HG03280 (cell line): ENCODE measurements around the gene ARHGAP26.

Experiments used
- ATAC-seq: cut with Tn5 transposase; IDR thresholded peaks from one replicate; pipeline ENCODE4 v1.9.1; 2021; ENCODE audit warnings: mild to moderate bottlenecking, moderate library complexity; ENCODE audit not compliant: unreplicated experiment

The ARHGAP26 gene

DNA sequence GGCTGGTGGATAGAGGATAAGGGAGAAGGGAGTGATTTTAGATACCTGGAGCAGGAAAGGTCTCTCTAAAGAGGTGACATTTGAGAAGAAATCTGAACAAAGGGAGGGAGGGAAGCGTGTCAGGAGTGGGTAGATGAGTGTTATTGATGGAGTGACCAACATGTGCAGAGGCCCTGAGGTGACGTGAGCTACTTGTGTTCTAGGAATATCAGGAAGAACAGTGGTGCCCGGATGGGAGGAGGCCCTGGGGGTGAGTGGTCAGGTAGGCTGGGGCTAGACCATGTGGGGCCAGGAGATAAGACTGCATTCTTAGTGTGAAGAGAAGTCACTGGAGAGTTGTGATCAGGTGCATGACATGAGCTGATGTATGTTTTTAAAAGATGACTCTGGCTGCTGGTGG, 256.2 kb downstream of the ARHGAP26 start:
- no peak for ATAC-seq

DNA sequence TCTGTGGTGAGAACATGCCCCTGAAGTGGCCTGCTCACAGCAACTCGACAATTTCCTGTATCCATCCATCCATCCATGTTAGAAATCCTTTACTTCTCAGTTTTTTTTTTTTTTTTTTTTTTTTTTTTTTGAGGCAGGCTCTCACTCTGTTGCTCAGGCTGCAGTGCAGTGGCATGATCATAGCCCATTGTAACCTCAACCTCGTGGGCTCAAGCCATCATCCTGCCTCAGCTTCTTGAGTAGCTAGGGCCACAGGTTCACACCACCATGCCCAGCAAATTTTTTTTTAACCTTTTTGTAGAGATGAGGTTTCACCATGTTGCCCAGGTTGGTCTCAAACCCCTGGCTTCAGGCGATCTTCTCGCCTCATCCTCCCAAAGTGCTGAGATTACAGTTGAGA, 259.1 kb downstream of the ARHGAP26 start:
- no peak for ATAC-seq

DNA sequence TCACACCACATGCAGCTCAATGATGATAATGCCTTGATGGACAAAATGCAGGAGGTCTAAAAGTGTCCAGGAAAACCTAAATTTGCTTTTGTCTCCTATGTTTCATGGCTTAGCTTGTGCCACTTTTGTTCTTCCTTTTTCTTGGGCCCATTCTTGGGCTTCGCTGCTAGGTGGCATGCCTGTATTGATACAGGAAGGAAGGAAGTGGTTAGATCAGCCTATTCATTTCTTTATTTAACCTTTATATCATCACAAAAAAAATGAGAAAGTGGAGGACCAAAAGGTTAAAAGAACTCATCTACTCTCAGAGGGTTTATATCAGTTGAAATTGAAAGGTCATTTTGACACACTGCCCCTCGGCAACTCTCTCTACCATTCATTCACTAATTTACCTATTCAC, 260.2 kb downstream of the ARHGAP26 start:
- ATAC-seq, result no peak

DNA sequence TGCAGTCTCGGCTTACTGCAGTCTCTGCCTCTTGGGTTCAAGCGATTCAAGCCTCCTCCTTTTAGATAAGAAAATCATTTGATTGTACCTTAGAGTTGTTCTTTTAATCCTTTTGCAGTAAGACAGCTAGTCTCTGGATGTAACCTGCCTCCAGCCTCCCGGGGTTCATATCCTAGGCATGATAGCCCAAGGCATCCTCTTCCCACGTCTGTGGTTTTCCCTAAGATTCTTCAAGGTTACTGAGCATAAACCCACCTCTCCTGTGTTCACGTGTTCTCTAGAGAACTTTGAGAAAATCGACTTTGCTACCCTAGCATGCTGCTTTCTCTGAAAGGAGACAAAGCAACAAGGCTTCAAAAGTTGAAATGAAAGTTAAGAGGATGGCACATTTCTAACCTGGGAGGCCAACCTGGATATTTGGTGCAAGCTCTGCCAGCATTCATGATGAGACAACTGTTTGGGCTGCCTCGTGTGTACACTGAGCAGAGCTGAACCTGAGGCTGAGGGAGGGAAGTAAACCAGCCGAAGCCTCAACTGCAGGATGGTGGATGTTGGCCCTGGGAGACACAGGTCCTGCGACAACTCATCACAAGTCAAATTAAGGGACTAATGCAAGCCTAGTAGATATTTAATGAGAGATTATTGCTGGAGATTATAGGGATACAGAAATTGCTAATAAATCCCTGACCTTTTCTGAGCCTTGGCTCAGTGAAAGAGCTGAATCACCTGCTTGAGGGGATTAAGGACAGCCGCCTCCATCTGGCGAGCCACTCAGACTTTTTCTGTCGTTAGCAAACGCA, 261.8 kb downstream of the ARHGAP26 start:
- ATAC-seq, result no peak

DNA sequence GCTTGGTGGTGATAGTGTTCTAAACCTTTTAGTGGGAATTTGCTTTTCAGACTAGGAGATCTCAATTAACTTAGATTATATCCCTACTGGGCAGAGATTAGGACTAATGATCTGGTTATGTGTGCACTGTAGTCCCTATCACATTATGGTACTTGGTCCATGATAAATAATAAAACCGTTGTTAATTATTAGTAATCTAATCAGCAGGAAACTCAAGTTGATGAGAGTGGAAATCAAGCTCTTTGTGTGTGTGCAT, 262.3 kb downstream of the ARHGAP26 start:
- no peak for ATAC-seq

DNA sequence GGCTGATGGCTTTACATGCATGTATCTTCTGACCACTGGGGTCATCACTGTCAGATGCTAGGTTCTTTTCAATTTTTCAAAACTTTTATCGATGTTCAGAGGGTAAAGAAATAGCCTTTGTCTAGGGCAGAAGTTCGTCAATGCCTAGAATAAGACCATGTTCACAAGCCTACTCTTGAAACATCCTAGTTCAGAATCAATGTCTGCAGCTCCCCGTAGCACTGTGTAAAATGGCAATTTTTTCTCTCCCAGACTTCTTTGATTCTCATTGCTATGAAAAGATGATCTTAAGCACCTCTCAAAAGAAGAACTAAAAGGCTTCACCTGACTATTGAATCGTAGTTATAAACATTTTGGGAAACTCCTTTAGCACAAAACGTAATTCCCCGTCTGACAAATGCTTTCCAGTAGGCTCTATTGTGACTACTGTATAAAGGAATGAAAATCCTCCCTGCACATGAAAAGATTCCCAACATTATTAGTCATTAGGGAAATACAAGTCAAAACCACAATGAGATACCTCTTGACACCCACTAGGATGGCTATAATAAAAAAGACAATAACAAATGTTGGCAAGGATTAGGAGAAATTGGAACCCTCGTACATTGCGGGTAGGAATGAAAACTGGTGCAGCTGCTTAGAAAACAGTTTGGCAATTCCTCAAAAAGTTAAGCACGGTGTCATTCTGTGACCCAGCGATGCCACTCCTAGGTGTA, 263.5 kb downstream of the ARHGAP26 start:
- no peak for ATAC-seq

DNA sequence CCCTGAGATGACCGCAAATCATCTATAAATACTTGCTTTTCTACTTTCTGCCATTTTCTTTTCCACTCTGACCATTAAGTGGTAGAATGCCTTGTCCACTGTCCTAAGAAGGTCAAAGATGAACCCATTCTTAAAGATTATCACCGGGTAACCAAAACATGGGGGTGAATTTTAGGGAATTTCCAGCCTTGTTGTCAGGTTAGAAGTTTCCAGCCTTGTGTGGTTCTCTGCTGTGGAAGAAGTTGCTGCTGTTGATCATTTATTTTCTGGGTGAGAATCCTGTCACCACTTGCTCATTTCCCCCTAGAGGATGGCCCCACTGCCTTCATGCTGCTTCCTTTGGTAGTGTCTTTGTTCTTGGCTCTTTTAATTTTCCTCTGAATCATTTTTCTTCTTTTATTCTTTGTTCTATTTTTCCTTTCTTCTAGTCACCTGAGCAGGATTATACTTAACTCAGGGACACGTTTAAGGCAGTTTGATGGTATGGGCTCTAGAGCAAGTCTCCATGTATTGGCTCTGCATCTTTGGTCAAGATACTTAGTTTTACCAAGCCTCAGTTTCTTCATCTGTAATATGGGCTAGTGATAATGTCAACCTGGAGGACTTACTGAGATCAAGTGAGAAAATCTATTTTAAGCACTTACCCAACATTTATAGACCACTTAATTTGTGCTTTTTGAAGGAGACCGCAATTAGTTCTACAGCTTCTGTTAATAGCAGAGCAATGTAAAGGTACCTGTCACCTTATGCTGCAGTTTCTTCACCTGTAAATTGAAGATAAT, 266.2 kb downstream of the ARHGAP26 start:
- no peak for ATAC-seq

DNA sequence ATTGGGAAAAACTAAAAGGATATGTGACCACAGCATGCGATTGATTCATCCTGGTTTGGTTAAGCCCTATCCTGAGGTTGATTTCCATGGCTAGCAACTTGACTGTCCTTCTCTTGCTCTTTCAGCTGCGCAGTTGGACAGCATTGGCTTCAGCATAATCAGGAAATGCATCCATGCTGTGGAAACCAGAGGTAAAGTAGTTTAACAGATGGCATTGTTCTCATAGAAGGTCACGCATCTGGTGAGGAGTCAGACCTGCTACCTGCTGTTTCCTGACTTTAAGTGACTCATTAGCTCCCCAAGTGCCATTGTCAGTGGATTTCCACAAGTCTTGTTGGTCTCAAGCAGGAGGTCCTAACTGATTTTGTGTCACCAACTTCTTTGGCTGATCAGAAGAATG, 266.9 kb downstream of the ARHGAP26 start:
- ATAC-seq, result no peak

DNA sequence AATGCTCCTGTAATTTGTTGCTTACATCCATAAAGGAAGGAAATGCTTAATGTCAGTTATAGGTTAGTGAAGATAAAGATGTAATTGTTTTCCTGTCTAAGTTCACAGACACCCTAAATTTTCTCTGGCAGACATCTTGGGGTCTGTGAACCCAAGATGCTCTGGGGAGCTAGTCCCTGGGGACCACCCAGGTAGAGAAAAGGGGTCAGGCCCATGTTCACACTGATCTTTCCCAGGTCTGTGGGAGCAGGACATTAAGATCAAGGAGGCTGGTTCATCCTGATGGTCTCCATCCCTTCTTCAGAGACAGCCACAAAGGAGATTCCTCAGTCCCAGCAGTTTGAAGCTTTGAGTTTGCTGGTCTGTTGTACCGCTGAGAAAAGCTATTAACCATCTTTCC, 267.5 kb downstream of the ARHGAP26 start:
- no peak for ATAC-seq

DNA sequence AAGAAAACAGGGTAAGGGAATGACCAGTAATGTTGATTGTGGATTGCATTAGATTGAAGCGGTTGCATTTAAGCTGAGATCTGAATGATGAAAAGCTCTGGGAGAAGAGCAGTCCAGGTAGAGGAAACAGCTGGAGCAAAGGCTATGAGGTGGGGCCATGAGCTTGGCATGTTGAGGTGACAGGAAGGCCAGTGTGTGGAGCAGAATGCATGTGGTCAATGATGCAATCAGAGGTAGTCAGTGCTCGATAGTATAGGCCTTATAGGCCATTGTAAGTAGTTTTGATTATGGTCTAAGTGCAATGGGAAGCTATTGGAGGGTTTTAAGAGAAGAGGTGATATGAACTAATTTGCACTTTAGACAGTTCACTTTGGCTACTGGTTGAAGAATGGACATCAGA, 270.4 kb downstream of the ARHGAP26 start:
- no peak for ATAC-seq

DNA sequence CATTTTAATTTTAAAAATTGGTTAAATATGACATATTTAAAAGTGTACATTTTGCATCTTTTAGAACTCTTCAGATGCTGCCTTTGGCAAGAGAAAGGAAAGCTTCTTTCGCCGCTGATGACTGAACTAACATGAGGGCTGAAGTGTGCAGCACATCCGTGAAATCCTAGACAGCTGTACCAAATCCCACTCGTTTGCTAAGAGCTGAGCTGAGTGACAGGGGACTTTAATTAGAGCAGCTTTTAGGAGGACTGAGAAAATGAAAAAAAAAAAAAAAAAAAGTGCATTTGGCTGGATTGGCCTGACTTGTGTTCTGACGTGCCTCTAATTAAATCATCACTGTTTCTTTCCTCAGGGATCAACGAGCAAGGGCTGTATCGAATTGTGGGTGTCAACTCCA, 271.3 kb downstream of the ARHGAP26 start:
- ATAC-seq, result no peak

DNA sequence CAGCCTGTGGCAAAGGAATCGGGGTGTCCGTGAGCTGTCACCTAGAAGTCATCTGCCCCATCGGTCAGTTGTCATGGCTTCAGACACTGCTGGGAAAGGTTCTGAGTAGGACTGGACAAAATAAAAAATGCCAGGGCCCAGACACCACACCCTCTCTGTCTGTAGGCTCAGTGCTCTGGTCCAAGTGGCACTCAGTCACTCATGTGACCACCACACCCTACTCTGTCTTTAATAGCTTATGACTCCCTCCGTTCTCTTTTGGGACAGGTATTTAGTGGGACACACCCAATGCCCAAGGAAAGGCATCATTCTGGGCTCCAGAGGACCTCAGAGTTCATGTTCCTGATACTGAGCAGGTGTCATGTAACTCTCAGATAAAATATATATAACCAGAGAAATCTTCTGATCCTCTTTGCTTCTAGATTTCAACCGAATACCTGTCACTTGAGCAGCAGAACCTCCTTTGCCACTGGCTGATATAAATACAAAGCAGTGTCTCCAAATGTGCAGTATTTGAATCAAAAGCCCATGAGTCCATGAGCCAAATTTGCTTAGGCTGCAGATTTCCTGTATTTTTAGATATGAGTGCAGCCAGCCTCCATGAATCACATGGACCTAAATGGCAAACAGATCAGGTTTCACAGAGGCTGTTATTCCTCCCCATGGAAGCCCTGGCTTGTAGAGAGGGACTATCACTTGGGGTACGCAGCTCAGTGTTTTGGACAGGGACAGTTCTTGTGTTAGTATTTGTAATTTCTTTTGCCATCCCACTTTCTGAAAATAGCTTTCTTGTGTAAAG, 272.0 kb downstream of the ARHGAP26 start:
- ATAC-seq, result no peak

DNA sequence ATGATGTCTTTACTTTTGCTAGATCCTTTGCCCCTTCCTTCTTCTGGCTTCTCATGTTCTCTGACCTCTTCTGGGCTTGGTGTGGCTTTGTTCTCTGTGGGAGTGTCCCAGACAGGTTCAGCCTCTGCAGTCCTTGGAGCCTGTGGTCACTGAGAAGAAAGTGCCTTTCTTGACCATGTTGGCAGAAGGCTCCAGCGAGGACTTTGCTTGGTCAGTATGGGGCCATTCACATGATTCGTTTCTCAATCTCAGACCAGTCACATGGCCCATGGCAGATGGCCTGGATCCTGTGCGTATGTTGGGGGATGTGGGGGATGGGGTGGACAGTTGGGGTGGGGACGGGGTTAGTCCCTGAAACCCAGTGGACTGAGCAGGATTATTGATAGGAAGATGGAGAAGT, 274.1 kb downstream of the ARHGAP26 start:
- no peak for ATAC-seq

DNA sequence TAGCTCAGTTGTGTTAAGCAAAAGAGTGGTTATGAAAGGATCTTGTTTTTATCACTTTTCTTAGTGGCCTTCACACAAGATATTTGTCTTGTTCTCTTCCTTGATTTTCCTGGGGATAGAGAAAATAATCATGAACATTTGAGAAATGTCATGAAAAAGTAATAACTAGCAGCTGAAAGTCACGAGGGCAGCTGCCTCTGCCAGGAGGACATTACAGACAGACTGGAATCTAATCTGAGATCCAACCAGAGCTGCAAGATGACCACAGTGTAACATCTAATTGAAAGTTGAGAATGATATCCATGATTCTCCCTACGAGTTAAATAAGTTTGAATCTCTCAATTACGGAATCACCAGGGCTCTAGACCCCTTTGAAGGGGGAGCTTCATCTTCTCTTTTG, 274.9 kb downstream of the ARHGAP26 start:
- no peak for ATAC-seq

DNA sequence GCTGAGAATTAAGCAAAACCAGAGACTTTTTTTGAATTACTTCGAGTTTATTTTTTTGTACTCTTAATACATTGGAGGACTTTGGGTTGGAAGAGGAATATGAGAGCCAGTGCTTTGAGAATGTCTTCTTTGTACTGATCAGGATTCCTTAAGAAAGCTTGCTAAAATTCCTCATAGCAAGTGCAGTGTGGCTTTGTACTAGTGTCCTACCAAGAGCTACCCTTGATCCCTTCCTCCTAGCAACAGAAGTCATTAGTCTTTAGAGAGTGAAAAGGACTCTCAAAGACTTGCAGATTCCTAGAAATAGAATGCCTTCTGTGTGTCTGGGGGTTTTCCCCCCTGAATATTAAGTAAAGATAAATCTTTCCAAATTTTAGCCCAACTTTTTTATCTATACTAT, 276.1 kb downstream of the ARHGAP26 start:
- ATAC-seq, result no peak

DNA sequence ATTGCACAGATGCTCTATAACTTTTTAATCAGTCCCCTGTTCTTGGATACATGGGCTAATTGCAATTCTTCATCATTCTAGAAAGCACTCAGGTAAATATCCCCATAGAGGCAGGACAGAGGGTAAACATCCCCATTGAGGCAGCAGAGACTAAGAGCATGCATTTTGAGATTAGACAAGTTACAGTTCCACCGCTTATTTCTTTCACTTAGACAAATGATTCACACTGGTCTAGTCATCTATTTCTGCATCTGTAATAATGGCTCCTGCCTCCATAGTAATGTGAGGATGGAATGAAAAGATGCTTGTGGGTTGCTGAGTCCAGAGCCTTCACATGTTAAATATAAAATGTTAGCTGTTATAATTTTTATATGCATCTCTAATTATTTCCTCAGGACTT, 276.9 kb downstream of the ARHGAP26 start:
- ATAC-seq, result no peak

DNA sequence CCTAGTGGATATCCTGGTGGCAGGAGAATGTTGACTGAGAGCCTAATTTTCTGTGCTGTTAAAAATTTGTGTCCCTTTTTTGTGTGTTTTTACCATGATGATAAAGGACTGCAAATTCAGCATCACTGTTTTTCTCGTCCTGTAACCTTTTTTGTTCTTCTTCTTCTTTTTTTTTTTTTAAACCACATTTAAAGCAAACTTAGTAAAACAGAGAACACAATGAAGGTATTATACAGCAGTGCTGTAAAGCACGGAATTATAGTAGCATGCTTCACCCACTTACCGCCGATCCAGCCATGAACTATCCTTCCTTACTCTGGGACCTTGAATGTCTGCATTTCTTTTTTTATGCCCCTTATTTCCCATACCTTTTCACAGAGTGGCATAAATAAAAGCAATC, 280.0 kb downstream of the ARHGAP26 start:
- no peak for ATAC-seq

DNA sequence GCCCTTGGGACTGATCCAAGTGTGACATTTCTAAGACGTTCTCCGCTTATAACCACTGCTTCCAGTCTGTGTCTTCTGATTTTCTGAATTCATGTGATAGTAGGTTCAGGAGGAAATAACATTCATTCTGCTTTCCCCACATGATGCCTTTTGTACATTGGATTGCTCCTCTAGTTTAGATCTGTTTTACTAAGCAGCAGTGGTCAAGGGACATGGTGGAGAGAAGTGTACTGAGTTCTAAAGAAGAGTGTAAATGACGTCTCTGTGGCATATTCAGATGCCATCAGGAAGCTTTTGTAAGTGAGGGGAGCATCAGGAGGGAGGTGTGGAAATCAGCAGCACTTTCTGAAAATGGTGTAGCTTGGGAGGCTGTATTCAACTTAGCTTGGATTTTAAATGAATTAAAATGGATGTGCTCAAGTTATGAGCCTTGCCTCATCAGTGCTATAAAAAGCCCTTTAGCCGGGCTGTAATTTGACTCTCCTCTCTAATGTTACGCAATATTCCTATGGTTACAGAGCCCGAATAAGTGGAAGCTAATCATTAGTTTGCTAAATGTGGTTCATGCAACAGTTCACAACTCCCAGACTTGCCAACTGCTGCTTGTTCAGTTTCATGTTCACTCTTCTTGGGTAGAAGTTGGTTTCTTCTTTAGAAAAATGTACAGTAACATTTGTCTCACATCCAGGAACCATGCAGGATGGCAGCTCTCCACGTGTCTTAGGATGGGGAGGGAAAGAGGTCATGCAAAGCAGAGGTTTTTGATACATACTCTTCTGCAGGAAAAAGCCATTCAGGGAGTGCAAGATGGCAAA, 281.3 kb downstream of the ARHGAP26 start:
- ATAC-seq, result no peak

DNA sequence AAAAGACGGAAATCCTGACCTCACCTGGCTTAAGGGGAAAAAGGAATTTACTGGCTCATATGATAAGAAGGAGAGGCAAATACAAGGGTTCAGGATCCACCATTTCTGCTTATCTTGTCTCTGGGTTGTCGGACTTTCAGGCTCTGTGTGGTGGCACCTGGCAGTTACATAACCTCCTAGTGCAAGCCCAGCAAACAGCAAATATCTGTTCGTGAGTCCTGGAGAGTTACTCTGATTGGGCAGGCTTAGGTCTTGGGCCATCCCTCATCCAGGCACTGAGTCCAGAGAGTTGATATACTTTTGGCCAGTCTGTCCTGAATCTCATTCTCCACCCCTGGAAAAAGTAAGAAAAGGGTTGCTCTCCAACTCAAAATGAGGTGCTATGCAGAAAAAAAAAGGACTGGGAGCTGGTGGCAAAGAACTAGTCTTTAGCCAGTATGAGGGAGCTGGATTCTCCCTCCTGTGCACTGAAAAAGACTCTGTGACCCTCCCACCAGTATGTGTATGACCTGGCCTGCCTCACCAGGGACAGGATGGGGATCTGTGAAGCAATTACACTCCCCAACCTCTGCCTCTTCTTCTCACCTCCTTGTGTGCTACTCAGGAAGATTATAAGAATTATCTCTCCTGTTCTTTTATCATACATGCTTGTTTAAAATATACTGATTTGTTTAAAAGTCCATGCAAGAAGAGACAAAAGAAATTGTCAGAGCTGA, 282.9 kb downstream of the ARHGAP26 start:
- no peak for ATAC-seq

DNA sequence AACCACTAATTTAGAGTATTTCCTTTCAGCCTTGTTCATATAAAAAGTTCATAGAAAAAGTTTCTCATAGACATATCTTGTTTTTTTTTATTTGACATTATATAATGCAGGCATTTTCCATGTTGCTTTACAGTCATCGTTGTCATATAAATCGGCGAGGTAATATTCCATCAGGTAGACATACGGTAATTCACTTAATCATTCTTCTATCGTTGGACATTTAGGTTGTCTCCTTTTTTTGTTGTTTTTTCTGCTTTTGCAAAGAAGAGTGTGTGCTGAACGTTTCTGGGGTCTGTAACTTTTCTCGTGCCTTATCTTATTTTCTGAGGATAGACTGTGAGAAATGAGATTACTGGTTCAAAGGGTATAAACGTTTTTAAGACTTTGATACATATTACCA, 283.6 kb downstream of the ARHGAP26 start:
- ATAC-seq, result no peak
